Coronary artery (tissue), 2 donors: ENCODE results near the gene DUSP22.

Source experiments
- DNase-seq: peaks from one replicate; pipeline ENCODE4 v3.0.0-alpha.2; 2017; ENCODE audit warnings: low spot score
- H3K27ac ChIP-seq, 2 donors: fragments of 200-600 bp; sonication (generic); one replicate each; pipeline ENCODE4 v1.5.1; 2016 to 2019
- H3K4me3 ChIP-seq: fragments of 200-600 bp; sonication (generic); 2 replicates; pipeline ENCODE4 v1.5.1; 2016; ENCODE audit warnings: mild to moderate bottlenecking, moderate library complexity
- CTCF ChIP-seq: fragments of 200-600 bp; sonication (generic); IDR thresholded peaks from one replicate; pipeline ENCODE4 v1.5.1; 2019; ENCODE audit warnings: antibody characterized with exemption

The DUSP22 gene

DNA sequence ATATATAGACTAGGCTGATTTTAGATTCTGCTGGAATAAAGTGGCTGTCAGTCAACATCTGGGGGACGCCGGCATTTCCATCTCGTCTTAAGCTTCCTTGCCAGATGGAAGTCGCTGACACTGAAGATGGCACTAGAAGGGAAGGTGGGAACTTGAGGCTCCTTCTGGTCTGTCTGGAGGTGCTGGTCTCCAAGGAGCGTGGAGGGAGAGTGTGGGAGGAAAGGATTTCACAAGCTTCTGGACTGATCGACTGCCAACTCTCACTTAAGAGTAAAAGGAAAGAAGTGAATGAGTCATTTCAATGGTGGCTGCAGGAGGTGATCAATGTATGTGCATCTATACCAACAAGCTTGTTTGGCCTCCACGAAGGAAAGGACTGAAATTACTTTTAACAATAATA is 40.4 kb downstream of the DUSP22 start:
- TF ChIP-seq CTCF: no peak
- Histone ChIP-seq H3K27ac (no peak overlapping the region), H3K4me3 (no peak overlapping the region)
- DNase-seq: no peak

GRCh38 chr6:333379-334002 is 41.2 kb downstream of the DUSP22 start:
- no peak for DNase-seq
- no peak for TF ChIP-seq CTCF
- no peak overlapping the region for H3K27ac ChIP-seq
- no peak overlapping the region for H3K4me3 ChIP-seq

GRCh38 chr6:334536-335510 is 42.5 kb downstream of the DUSP22 start:
- DNase-seq: no peak
- no peak overlapping the region for H3K4me3 ChIP-seq
- H3K27ac ChIP-seq: no peak overlapping the region
- no peak for TF ChIP-seq CTCF

GRCh38 chr6:335572-335971 is 43.3 kb downstream of the DUSP22 start:
- Histone ChIP-seq H3K27ac (no peak overlapping the region), H3K4me3 (no peak overlapping the region)
- DNase-seq: no peak
- TF ChIP-seq CTCF: no peak

DNA sequence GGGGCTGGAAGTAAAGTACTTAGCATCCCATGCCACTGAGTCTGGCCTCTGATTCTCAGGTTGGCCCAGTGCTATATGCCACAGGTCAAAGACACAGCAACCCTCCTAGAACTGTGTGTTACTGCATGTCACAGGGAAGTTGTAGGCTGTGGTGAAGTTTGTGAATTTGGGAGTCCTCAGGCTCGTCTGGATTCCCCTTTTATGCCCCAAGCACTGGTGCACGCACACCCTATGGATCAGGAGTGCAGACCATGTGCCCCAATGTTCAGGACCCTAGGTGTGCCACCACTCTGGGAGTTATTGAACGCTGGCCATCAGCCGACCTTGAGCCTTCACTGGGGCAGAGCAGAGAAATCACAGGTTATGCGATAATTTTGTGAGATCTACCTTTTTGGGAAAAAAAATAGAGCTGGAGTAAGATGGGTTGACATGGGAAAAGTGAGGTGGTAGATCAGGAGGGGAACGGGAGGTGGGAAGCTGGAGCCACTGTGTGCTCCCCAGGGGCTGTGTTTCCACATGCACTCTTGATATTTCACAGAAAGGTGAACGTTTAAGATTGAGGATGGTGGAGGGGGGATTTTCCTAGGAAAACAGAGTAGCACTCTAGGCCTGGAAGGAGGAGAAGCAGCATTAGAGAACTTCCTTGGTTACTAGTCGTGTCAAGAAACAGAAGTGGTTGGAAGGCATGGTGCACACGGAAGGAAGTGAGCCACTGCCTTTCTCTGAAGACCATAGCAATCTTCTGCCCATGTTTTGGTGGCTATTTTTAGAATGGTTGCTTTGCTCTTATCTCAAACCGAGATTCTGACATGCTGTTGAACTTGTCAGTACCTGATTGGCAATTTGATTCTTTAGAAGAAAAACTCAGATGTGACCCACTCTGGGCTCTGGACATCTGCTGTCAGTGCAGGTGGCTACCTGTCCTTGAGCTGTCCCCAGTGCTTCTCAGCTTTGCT is 44.1 kb downstream of the DUSP22 start:
- Histone ChIP-seq H3K27ac (peak overlapping the region in 1 of 2 donors; percentile 15), H3K4me3 (no peak overlapping the region)
- no peak for TF ChIP-seq CTCF
- no peak for DNase-seq

DNA sequence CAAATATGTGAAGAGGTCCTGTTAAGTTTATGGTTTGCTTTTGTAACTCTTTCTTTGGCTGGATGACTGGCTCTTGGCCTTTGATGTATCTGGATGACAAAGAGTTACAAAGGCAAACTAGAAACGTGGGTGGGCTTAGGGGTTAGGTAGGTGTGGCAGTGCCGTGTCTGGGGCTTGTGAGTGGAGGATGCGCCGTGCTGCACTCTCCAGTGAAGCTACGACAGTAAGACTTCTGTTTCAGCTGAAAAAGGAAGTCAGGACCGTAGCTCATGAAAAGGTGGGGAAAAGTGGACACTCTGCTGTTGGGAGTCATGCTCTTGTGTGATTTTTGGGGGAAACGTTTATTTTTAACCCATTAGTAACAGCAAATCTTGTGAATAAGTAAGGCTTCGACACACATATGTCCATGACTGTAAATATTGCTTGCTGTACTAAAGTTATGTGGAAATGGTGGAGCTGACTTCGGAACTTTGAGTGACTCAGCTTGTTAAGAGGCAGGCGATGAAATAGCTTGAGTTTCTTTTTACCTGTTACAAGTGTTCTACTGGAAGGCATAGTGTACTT is 45.6 kb downstream of the DUSP22 start:
- TF ChIP-seq CTCF: no peak
- Histone ChIP-seq H3K4me3 (no peak overlapping the region), H3K27ac (no peak overlapping the region)
- DNase-seq: no peak
